GM12801 (cell line): ENCODE measurements around the gene MGP.

Experiments used
- TF ChIP-seq, protein P1 (sequence below): IDR thresholded peaks from one replicate; pipeline ENCODE4 v1.5.1; 2011; ENCODE audit warnings: control low read depth; ENCODE audit not compliant: insufficient read length; ENCODE audit errors: extremely low read depth

Gene MGP

DNA sequence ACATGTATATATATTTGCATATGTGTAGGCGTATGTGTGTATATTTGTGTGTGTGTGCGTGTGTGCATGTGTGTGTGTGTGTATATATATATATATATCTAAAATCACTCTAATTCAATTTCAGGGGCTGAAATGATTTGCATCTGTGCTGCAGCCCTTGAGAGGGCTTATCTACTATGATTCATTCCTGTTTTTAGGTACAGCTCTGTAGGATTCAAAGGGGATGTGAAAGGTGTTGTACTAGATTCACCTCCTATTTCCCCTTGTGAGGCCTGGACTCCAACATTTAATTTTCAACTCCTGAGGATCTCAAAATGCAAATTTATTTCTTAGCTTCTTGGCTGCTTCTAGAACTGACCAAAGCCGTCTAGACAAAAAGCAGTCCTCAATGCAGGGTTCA is 41.6 kb upstream of the MGP start:
- TF ChIP-seq, protein P1, sequence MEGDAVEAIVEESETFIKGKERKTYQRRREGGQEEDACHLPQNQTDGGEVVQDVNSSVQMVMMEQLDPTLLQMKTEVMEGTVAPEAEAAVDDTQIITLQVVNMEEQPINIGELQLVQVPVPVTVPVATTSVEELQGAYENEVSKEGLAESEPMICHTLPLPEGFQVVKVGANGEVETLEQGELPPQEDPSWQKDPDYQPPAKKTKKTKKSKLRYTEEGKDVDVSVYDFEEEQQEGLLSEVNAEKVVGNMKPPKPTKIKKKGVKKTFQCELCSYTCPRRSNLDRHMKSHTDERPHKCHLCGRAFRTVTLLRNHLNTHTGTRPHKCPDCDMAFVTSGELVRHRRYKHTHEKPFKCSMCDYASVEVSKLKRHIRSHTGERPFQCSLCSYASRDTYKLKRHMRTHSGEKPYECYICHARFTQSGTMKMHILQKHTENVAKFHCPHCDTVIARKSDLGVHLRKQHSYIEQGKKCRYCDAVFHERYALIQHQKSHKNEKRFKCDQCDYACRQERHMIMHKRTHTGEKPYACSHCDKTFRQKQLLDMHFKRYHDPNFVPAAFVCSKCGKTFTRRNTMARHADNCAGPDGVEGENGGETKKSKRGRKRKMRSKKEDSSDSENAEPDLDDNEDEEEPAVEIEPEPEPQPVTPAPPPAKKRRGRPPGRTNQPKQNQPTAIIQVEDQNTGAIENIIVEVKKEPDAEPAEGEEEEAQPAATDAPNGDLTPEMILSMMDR, result no peak

DNA sequence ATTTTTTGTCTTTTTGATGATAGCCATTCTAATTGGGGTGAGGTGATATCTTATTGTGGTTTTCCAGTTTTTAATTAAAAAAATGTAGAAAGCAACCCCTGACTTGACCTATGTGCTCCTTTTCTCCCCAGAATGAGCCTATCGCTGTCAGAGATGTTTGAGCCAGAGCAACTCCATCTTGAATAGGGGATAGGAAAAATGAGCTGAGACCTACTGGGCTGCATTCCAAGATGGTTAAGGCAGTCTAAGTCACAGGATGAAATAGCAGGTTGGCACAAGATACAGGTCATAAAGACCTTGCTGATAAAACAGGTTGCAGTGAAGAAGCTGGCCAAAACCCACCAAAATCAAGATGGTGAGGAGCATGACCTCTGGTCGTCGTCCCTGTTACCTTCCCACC is 38.9 kb upstream of the MGP start:
- TF ChIP-seq, protein P1, result no peak

DNA sequence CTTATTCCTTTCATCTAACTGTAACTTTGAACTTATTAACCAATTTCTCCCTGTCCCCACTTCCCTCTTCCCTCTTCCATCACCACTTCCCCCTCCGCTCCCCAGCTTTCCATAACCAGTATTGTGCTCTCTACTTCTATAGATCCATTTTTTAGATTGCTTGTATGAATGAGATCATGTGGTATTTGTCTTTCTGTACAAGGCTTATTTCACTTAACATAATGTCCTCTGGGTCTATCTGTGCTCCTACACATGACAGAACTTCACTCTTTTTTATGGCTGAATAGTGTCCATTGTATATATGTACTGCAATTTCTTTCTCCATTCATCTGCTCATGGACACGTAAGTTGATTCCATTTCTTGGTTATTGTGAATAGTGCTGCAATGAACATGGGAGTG is 38.3 kb upstream of the MGP start:
- TF ChIP-seq, protein P1, result no peak

DNA sequence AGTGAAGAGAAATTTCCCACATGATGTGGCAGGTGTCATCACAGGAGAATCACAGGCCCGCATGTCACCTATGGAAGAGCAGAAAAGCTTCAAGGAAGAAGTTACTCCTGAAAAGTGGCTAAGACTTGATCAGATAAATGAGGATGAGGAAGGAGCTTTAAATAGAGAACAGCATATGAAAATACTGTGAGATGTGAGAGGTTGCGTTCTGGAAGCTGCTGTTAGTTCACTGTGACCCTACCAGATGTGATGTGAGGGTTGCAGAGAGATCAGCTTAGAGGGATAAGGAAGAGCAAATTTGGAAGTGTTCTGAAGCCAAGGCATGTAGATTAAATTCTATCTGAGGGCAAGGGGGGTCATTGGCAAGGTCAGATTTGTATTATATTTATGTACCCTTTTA is 35.6 kb upstream of the MGP start:
- TF ChIP-seq, protein P1, result no peak

DNA sequence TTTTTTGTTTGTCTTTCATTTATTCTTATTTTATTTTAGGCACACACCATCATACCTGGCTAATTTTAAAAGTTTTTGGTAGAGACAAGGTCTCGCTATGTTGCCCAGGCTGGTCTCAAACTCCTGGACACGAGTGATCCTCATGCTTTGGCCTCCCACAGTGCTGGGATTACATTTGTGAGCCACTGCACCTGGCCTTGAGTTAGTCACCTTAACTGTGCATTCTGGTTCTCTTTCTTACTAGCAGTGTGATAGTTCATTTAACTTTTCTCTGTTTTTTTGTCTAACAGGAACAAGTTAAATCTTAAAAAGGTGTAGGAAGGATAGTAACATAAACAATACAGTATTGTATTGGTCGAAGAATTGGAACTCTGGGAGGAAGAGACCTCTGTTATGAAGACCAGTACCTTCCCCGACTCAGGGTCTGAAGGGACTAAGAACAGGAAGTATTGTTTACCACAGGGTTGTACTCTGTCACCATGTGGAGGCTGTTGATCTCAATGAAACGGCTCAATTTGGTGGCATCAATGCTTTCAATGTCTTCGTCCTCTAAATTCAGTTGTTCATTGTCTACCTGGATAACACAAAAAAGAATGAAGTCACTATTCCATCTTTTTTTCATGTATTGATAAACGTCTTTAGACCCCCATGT is 34.9 kb upstream of the MGP start:
- TF ChIP-seq, protein P1, result no peak

DNA sequence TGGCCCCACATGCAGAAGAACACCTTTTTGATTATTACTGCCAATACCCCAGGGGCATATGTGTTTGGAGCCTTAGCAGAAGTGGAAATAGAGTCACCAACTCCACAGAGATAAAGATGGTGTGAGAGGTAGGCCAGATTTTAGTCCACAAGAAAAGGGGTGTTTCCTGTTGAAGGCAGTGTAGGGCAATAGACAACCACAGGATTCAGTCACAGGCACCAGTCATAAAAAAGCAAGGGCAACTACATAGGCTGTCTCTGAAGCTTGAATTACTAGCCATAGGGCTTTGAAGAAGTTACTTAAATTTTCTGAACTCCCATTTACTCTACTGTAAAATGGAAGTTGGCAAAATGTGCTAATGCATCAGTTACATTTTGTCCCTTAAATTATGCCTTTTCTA is 33.8 kb upstream of the MGP start:
- TF ChIP-seq, protein P1, result no peak

DNA sequence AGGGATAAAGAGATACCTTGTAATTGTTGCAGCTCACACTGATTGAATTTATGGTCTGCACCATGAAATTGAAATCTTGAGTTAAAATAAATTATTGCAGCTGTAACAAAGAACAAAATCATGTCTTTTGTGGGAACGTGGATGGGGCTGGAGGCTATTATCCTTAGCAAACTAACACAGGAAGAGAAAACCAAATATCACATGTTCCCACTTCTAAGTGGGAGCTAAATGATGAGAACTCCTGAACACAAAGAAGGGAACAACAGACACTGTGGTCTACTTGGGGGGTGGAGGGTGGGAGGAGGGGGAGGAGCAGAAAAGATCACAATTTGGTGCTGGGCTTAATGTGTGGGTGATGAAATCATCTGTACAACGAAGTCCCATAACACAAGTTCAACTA is 30.1 kb upstream of the MGP start:
- TF ChIP-seq, protein P1, result no peak
